ENCODE measurements around the gene OXNAD1.

Gene OXNAD1

DNA sequence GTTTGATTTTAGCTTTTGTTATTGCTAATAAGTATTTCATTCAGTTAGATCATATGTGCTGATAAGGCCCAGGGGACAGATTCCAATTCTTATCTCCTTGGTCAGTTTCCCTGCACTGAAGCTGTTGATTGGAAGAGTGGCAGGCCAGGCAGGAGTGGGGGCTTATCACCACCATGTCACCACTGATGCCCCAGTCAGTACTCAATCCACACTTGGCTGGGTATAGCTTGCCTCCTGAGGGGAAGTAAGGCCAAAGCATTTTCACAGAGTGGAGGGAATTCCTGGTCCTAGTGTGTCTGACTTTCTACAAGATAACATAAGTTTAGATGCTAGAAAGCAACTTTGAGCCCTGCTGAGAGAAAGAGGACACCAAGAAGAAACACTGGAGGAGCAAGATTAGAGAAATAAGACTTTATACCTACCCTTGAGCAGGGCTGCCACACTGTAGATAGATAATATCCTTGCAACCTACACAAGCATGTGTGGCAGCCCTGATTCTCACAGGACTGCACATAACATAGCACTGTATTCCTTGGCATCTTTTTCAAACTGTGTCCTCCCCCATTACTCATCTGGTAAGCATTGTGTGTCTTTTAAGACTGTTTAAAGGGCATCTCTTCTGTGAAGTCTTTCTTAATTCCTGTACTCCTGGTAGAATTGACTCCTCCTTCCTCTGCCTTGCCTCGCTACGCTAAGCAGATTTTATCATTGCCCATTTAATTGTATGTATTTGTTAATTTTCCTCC is 24.3 kb downstream of the OXNAD1 start:
- Histone ChIP-seq H3K79me2 (ENCODE audit: low read length) (peaks cover 36% of the 10 kb centered on the region), H3K27me3 (replicated peaks; ENCODE audit: insufficient read depth, low read length) (no peaks in the 10 kb centered on the region), H4K20me1 (ENCODE audit: insufficient read depth, low read length) (0 out of 2 replicates have a peak, but pooled peaks cover 6% of the 10 kb centered on the region), H3K4me1 (ENCODE audit: low read length) (peaks cover 14% of the 10 kb centered on the region), H2AFZ (ENCODE audit: low read length) (no peak overlapping the region), H3K9me2 (replicated peaks; ENCODE audit: insufficient read depth, low read length) (no peaks in the 10 kb centered on the region), H3K4me3 (ENCODE audit: low read length) (no peak overlapping the region), H3F3A (ENCODE audit: insufficient read depth, low read length) (peaks cover 13% of the 10 kb centered on the region; the same call in 1 of the 2 replicates), H3K27ac (ENCODE audit: low read length) (no peak overlapping the region), H3K4me2 (ENCODE audit: low read depth, low read length) (no peak overlapping the region), H3K9ac (ENCODE audit: low read length) (no peak overlapping the region), H3K36me3 (replicated peaks; ENCODE audit: insufficient read depth, low read length) (no peaks in the 10 kb centered on the region), H3K9me3 (replicated peaks; ENCODE audit: insufficient read depth, low read length) (no peaks in the 10 kb centered on the region)
- DNase-seq: no peak
- no peak for TF ChIP-seq CTCF (IDR thresholded peaks at IDR 0.05; ENCODE audit: low read length)
- no peak for TF ChIP-seq EZH2phosphoT487 (IDR thresholded peaks at IDR 0.05; ENCODE audit: low read length)
- no peak for TF ChIP-seq EZH2 (optimal IDR thresholded peaks at IDR 0.05; ENCODE audit: low read depth, low read length)

DNA sequence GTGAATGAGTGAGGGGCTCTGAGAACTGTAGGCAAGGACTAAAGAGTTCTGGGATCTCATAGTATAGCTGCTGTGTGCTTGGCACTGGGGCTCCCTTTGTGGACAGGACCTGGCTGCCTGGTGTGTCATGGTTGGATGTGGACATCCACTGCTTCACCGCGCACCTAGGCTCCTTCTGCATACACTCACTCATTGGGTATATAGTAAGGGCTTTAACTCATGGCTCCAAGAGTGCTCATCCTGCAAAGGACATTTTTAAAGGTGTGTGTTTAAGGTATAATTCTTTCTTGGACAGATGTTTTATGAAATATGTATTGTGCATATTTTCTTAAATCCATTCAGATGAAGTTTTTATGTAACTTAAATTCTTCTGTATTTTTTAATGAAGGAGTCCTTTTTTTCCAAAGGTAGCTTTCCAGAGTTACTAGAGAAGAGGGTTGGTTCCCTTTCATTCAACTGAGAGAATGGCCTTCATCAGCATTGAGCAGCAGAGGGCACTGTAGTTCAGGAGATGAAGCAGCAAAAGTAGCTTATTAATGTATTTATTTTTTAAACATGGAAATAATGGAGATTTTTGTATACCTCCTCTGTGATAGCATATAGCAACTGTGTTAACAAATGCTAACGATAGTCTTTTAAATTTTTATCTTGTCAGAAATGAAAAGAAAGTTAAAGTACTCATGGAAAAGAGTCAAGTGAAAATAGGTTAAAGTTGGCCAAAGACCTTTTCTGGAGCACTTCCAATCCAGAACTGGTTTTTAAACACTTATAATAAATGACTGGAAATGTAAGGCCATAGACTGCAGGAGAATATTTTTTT is 25.2 kb downstream of the OXNAD1 start:
- H3K27me3 ChIP-seq (replicated peaks; ENCODE audit: insufficient read depth, low read length): no peaks in the 10 kb centered on the region
- DNase-seq: peak; percentile 32
- H3F3A ChIP-seq (ENCODE audit: insufficient read depth, low read length): peaks cover 13% of the 10 kb centered on the region; the same call in 1 of the 2 replicates
- 0 out of 2 replicates have a peak, but pooled peaks cover 6% of the 10 kb centered on the region for H4K20me1 ChIP-seq (ENCODE audit: insufficient read depth, low read length)
- no peaks in the 10 kb centered on the region for H3K9me2 ChIP-seq (replicated peaks; ENCODE audit: insufficient read depth, low read length)
- TF ChIP-seq EZH2 (optimal IDR thresholded peaks at IDR 0.05; ENCODE audit: low read depth, low read length): no peak
- peak; percentile 86 for TF ChIP-seq CTCF (IDR thresholded peaks at IDR 0.05; ENCODE audit: low read length)
- TF ChIP-seq EZH2phosphoT487 (IDR thresholded peaks at IDR 0.05; ENCODE audit: low read length): no peak
- H3K9me3 ChIP-seq (replicated peaks; ENCODE audit: insufficient read depth, low read length): no peaks in the 10 kb centered on the region
- H3K79me2 ChIP-seq (ENCODE audit: low read length): peaks cover 36% of the 10 kb centered on the region
- H3K4me1 ChIP-seq (ENCODE audit: low read length): peaks cover 14% of the 10 kb centered on the region
- H3K4me2 ChIP-seq (ENCODE audit: low read depth, low read length): peak overlapping the region; percentile 38
- peak overlapping the region; percentile 23; the same call in 1 of the 2 replicates for H3K27ac ChIP-seq (ENCODE audit: low read length)
- H3K36me3 ChIP-seq (replicated peaks; ENCODE audit: insufficient read depth, low read length): no peaks in the 10 kb centered on the region
- H3K9ac ChIP-seq (ENCODE audit: low read length): peak overlapping the region; percentile 4; the same call in 1 of the 2 replicates
- H2AFZ ChIP-seq (ENCODE audit: low read length): no peak overlapping the region
- no peak overlapping the region for H3K4me3 ChIP-seq (ENCODE audit: low read length)

- Histone ChIP-seq H3K4me2 (ENCODE audit: low read depth, low read length) (peak overlapping the region; percentile 38), H3K36me3 (replicated peaks; ENCODE audit: insufficient read depth, low read length) (peaks cover 4% of the 10 kb centered on the region), H3K79me2 (ENCODE audit: low read length) (peaks cover 36% of the 10 kb centered on the region), H3K9me3 (replicated peaks; ENCODE audit: insufficient read depth, low read length) (no peaks in the 10 kb centered on the region), H3K9ac (ENCODE audit: low read length) (peak overlapping the region; percentile 4; the same call in 1 of the 2 replicates), H4K20me1 (ENCODE audit: insufficient read depth, low read length) (0 out of 2 replicates have a peak, but pooled peaks cover 6% of the 10 kb centered on the region), H3K27me3 (replicated peaks; ENCODE audit: insufficient read depth, low read length) (no peaks in the 10 kb centered on the region), H3F3A (ENCODE audit: insufficient read depth, low read length) (peaks cover 13% of the 10 kb centered on the region; the same call in 1 of the 2 replicates), H3K27ac (ENCODE audit: low read length) (peak overlapping the region; percentile 23; the same call in 1 of the 2 replicates), H3K4me3 (ENCODE audit: low read length) (no peak overlapping the region; the same call in 1 of the 2 replicates), H3K4me1 (ENCODE audit: low read length) (peaks cover 14% of the 10 kb centered on the region), H3K9me2 (replicated peaks; ENCODE audit: insufficient read depth, low read length) (no peaks in the 10 kb centered on the region), H2AFZ (ENCODE audit: low read length) (no peak overlapping the region)
- TF ChIP-seq CTCF (IDR thresholded peaks at IDR 0.05; ENCODE audit: low read length) (no peak), EZH2 (optimal IDR thresholded peaks at IDR 0.05; ENCODE audit: low read depth, low read length) (no peak), EZH2phosphoT487 (IDR thresholded peaks at IDR 0.05; ENCODE audit: low read length) (no peak)
- peak; percentile 35 for DNase-seq
These were observed 25.8 kb downstream of the OXNAD1 start for GRCh38 chr3:16290827-16291196.

Measured in MM.1S (cell line).